HG03045 (cell line): Measurements from ENCODE around the gene WDR74.
"Not testable (repeated sequence)": the region's sequence is repeated elsewhere in the genome, so short reads cannot be mapped to it uniquely, and the experiment has no call there.

Source experiments
- ATAC-seq: cut with Tn5 transposase; IDR thresholded peaks from one replicate; pipeline ENCODE4 v1.9.1; 2021; ENCODE audit warnings: mild to moderate bottlenecking, moderate library complexity; ENCODE audit not compliant: unreplicated experiment

The WDR74 gene

GRCh38 chr11:62860835-62861563 lies 21.6 kb upstream of the WDR74 start:
- ATAC-seq: no peak

GRCh38 chr11:62859281-62859703 lies 19.9 kb upstream of the WDR74 start:
- ATAC-seq: not testable (repeated sequence)

- no peak for ATAC-seq
These were observed 18.8 kb upstream of the WDR74 start for GRCh38 chr11:62858201-62858600.

GRCh38 chr11:62857541-62857982 lies 18.2 kb upstream of the WDR74 start:
- no peak for ATAC-seq

GRCh38 chr11:62856333-62856895 lies 17.0 kb upstream of the WDR74 start:
- ATAC-seq: no peak

GRCh38 chr11:62855571-62856332 lies 16.4 kb upstream of the WDR74 start:
- ATAC-seq: peak; percentile 86

- no peak for ATAC-seq
These were observed 15.6 kb upstream of the WDR74 start for GRCh38 chr11:62854825-62855570.

- ATAC-seq: no peak
These were observed 14.8 kb upstream of the WDR74 start for GRCh38 chr11:62854013-62854824.

- ATAC-seq: no peak
These were observed 14.0 kb upstream of the WDR74 start for GRCh38 chr11:62853279-62853965.

GRCh38 chr11:62852523-62853188 lies 13.3 kb upstream of the WDR74 start:
- no peak for ATAC-seq

GRCh38 chr11:62851807-62852522 lies 12.6 kb upstream of the WDR74 start:
- ATAC-seq: no peak

GRCh38 chr11:62850911-62851806 lies 11.8 kb upstream of the WDR74 start:
- ATAC-seq: no peak

GRCh38 chr11:62847767-62848314 lies 8.5 kb upstream of the WDR74 start:
- no peak for ATAC-seq

- no peak for ATAC-seq
These were observed 6.8 kb upstream of the WDR74 start for GRCh38 chr11:62846177-62846576.

- no peak for ATAC-seq
These were observed 4.8 kb upstream of the WDR74 start for GRCh38 chr11:62844154-62844553.

- ATAC-seq: no peak
These were observed 4.1 kb upstream of the WDR74 start for GRCh38 chr11:62843466-62843865.

GRCh38 chr11:62842891-62843290 lies 3.5 kb upstream of the WDR74 start:
- ATAC-seq: not testable (repeated sequence)
